ENCODE data around the gene FHAD1.

FHAD1 gene

GRCh38 chr1:15219280-15220023, 27.6 kb upstream of the FHAD1 start:
- DNase-seq, result no peak

GRCh38 chr1:15220024-15220392, 27.0 kb upstream of the FHAD1 start:
- no peak for DNase-seq

- DNase-seq, result no peak
Observed at GRCh38 chr1:15220825-15221431, 26.1 kb upstream of the FHAD1 start.

GRCh38 chr1:15222653-15223303, 24.2 kb upstream of the FHAD1 start:
- DNase-seq, result no peak

GRCh38 chr1:15224259-15224869, 22.7 kb upstream of the FHAD1 start:
- DNase-seq, result no peak

GRCh38 chr1:15224974-15225373, 22.0 kb upstream of the FHAD1 start:
- no peak for DNase-seq

GRCh38 chr1:15225461-15225860, 21.6 kb upstream of the FHAD1 start:
- no peak for DNase-seq

- DNase-seq, result no peak
Observed at GRCh38 chr1:15226388-15227255, 20.4 kb upstream of the FHAD1 start.

GRCh38 chr1:15229707-15230131, 17.3 kb upstream of the FHAD1 start:
- DNase-seq, result no peak

- DNase-seq, result no peak
Observed at GRCh38 chr1:15231714-15232201, 15.3 kb upstream of the FHAD1 start.

- no peak for DNase-seq
Observed at GRCh38 chr1:15233689-15234088, 13.3 kb upstream of the FHAD1 start.

GRCh38 chr1:15236321-15236721, 10.7 kb upstream of the FHAD1 start:
- DNase-seq, result no peak

GRCh38 chr1:15236746-15237145, 10.3 kb upstream of the FHAD1 start:
- DNase-seq, result no peak

GRCh38 chr1:15238789-15239188, 8.2 kb upstream of the FHAD1 start:
- DNase-seq, result no peak

- DNase-seq, result no peak
Observed at GRCh38 chr1:15242766-15243165, 4.3 kb upstream of the FHAD1 start.

GRCh38 chr1:15243275-15244043, 3.6 kb upstream of the FHAD1 start:
- DNase-seq, result no peak

- no peak for DNase-seq
Observed at GRCh38 chr1:15244813-15245212, 2.2 kb upstream of the FHAD1 start.

GRCh38 chr1:15245593-15246360, 1.2 kb upstream of the FHAD1 start:
- DNase-seq, result no peak

- DNase-seq, result no peak
Observed at GRCh38 chr1:15248216-15248615, 1.2 kb downstream of the FHAD1 start.

- DNase-seq, result no peak
Observed at GRCh38 chr1:15249081-15249480, 2.1 kb downstream of the FHAD1 start.

Measured in NCI-H2107 (cell line).